ENCODE data around the gene NETO2. TPM values are rescaled to one million over a fixed set of nuclear protein-coding genes. Genes with fewer than 3 reads are reported as not detected.
"Not testable (repeated sequence)": the region's sequence is repeated elsewhere in the genome, so short reads cannot be mapped to it uniquely, and the experiment has no call there.

Gene NETO2
- polyA plus RNA-seq, 3 donors, result 12.4 to 15.7 (median 14.3) TPM

GRCh38 chr16:47156680-47157215 lies 13.0 kb upstream of the NETO2 start:
- Mint-ChIP-seq H3K4me1 (no peaks in the 10 kb centered on the region), H3K27ac (no peak overlapping the region), H3K4me3 (no peak overlapping the region), H3K9me3 (peaks cover 2 to 9% (median 5%) of the 10 kb centered on the region in 7 donors), H3K36me3 (peaks cover 46 to 55% of the 10 kb centered on the region in 2 donors), H3K27me3 (ENCODE audit: low read depth in 3 of 3) (no peaks in the 10 kb centered on the region)
- H3K79me2 ChIP-seq (ENCODE audit: insufficient read depth, low read length), result no peaks in the 10 kb centered on the region
- peaks cover 0 to 8% of the 10 kb centered on the region in 2 donors for H3K9me3 ChIP-seq (replicated peaks in 1 of 2; ENCODE audit: control insufficient read depth in 1 of 2, insufficient read depth in 1 of 2, low read length in 2 of 2)
- DNase-seq, result no peak
- no peaks in the 10 kb centered on the region for H4K20me1 ChIP-seq (ENCODE audit: insufficient read depth, low read length)
- TF ChIP-seq, protein P1, sequence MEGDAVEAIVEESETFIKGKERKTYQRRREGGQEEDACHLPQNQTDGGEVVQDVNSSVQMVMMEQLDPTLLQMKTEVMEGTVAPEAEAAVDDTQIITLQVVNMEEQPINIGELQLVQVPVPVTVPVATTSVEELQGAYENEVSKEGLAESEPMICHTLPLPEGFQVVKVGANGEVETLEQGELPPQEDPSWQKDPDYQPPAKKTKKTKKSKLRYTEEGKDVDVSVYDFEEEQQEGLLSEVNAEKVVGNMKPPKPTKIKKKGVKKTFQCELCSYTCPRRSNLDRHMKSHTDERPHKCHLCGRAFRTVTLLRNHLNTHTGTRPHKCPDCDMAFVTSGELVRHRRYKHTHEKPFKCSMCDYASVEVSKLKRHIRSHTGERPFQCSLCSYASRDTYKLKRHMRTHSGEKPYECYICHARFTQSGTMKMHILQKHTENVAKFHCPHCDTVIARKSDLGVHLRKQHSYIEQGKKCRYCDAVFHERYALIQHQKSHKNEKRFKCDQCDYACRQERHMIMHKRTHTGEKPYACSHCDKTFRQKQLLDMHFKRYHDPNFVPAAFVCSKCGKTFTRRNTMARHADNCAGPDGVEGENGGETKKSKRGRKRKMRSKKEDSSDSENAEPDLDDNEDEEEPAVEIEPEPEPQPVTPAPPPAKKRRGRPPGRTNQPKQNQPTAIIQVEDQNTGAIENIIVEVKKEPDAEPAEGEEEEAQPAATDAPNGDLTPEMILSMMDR (IDR thresholded peaks at IDR 0.05), result no peak
- no peaks in the 10 kb centered on the region for H3K27me3 ChIP-seq (ENCODE audit: control insufficient read depth in 2 of 2, insufficient read depth in 2 of 2, low read length in 2 of 2)
- H3K9ac ChIP-seq (ENCODE audit: insufficient read depth, low read length, poor library complexity, severe bottlenecking), result no peak overlapping the region
- peaks cover 26 to 75% of the 10 kb centered on the region in 2 donors for H3K36me3 ChIP-seq (replicated peaks in 1 of 2; ENCODE audit: control insufficient read depth in 1 of 2, insufficient read depth in 2 of 2, low read length in 2 of 2)
- H2AFZ ChIP-seq (ENCODE audit: insufficient read depth, low read depth, low read length, poor library complexity, severe bottlenecking), result no peak overlapping the region
- intact Hi-C loops (cut with micrococcal nuclease), result no loop called here
- H3K4me2 ChIP-seq (replicated peaks; ENCODE audit: extremely low read depth, low read length, poor library complexity, severe bottlenecking), result no peak overlapping the region
- H3K4me1 ChIP-seq (ENCODE audit: control insufficient read depth in 1 of 2, insufficient read depth in 2 of 2, low read length in 2 of 2), result no peaks in the 10 kb centered on the region
- H3K4me3 ChIP-seq (replicated peaks in 1 of 3; ENCODE audit: low read depth in 2 of 3, low read length in 3 of 3), result no peak overlapping the region
- H3K27ac ChIP-seq (ENCODE audit: low read depth in 1 of 2, low read length in 2 of 2), result no peak overlapping the region
- 98% methylated on average over 3 of the region's 3 CpGs for WGBS (ENCODE audit: insufficient coverage)

DNA sequence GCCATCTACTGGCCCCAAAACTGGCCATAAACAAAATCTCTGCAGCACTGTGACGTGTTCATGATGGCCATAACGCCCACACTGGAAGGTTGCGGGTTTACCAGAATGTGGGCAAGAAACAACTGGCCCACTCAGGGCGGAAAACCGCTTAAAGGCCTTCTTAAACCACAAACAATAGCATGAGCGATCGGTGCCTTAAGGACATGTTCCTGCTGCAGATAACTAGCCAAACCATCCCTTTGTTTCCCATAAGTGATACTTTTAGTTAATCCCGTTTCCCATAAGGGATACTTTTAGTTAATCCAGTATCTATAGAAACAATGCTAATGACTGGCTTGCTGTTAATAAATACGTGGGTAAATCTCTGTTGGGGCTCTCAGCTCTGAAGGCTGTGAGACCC lies 8.8 kb upstream of the NETO2 start:
- H3K4me3 ChIP-seq (replicated peaks in 1 of 3; ENCODE audit: low read depth in 2 of 3, low read length in 3 of 3); H3K4me2 ChIP-seq (replicated peaks; ENCODE audit: extremely low read depth, low read length, poor library complexity, severe bottlenecking); H3K9ac ChIP-seq (ENCODE audit: insufficient read depth, low read length, poor library complexity, severe bottlenecking); H2AFZ ChIP-seq (ENCODE audit: insufficient read depth, low read depth, low read length, poor library complexity, severe bottlenecking); H3K79me2 ChIP-seq (ENCODE audit: insufficient read depth, low read length); H3K4me1 Mint-ChIP-seq; DNase-seq; intact Hi-C loops (cut with micrococcal nuclease); H3K9me3 Mint-ChIP-seq; H3K27ac ChIP-seq (ENCODE audit: low read depth in 1 of 2, low read length in 2 of 2); H3K9me3 ChIP-seq (replicated peaks in 1 of 2; ENCODE audit: control insufficient read depth in 1 of 2, insufficient read depth in 1 of 2, low read length in 2 of 2); H4K20me1 ChIP-seq (ENCODE audit: insufficient read depth, low read length); H3K27me3 Mint-ChIP-seq (ENCODE audit: low read depth in 3 of 3); H3K27ac Mint-ChIP-seq; H3K4me1 ChIP-seq (ENCODE audit: control insufficient read depth in 1 of 2, insufficient read depth in 2 of 2, low read length in 2 of 2); H3K27me3 ChIP-seq (ENCODE audit: control insufficient read depth in 2 of 2, insufficient read depth in 2 of 2, low read length in 2 of 2); H3K4me3 Mint-ChIP-seq: not testable (repeated sequence)
- H3K36me3 ChIP-seq (replicated peaks in 1 of 2; ENCODE audit: control insufficient read depth in 1 of 2, insufficient read depth in 2 of 2, low read length in 2 of 2), result peaks cover 22 to 38% of the 10 kb centered on the region in 2 donors
- H3K36me3 Mint-ChIP-seq, result peaks cover 32 to 44% of the 10 kb centered on the region in 2 donors
- 97% methylated on average over 5 of the region's 9 CpGs for WGBS (ENCODE audit: insufficient coverage)

All from CD14-positive monocyte (primary cell).